Tibial nerve (tissue), 4 donors: Measurements from ENCODE around the gene ALK. TPM values are rescaled to one million over a fixed set of nuclear protein-coding genes. Genes with fewer than 3 reads are reported as not detected.

Experiments
- DNase-seq, 2 donors: peaks; one replicate each; pipeline ENCODE4 v3.0.0-alpha.2; 2019; ENCODE audit warnings: low spot score in 2 of 2
- H3K27ac ChIP-seq, 4 donors: fragments of 200-600 bp; sonication (generic) in 3 of 4; one replicate each; pipeline ENCODE4 v1.5.1; 2017 to 2019; ENCODE audit warnings: mild to moderate bottlenecking in 1 of 4
- H3K27me3 ChIP-seq, 2 donors: fragments of 200-600 bp; sonication (generic) in 1 of 2; one replicate each; pipeline versions ENCODE4 v1.5.1 to v1.6.0; 2017 to 2019
- H3K36me3 ChIP-seq, 3 donors: fragments of 200-600 bp; sonication (generic); one replicate each; pipeline ENCODE4 v1.5.1; 2018 to 2019
- H3K4me1 ChIP-seq, 4 donors: fragments of 200-600 bp; sonication (generic) in 3 of 4; one replicate each; pipeline ENCODE4 v1.5.1; 2017 to 2019
- H3K4me3 ChIP-seq, 4 donors: fragments of 200-600 bp; sonication (generic) in 3 of 4; one replicate each; pipeline ENCODE4 v1.5.1; 2017 to 2019; ENCODE audit warnings: mild to moderate bottlenecking in 1 of 4, moderate library complexity in 1 of 4
- H3K9me3 ChIP-seq, 4 donors: fragments of 200-600 bp; sonication (generic) in 3 of 4; one replicate each; pipeline ENCODE4 v1.5.1; 2017 to 2019
- EP300 ChIP-seq, 2 donors: sonication (generic); formaldehyde crosslinking; IDR thresholded peaks; one replicate each; pipeline ENCODE4 v1.6.1; 2017; ENCODE audit warnings: antibody characterized with exemption in 2 of 2, mild to moderate bottlenecking in 1 of 2
- POLR2A ChIP-seq, 2 donors: fragments of 450-650 bp; IDR thresholded peaks; one replicate each; pipeline ENCODE4 v1.6.1; 2017; ENCODE audit warnings: antibody characterized with exemption in 2 of 2, mild to moderate bottlenecking in 2 of 2, moderate library complexity in 2 of 2
- WGBS, 2 donors: methylation state at CpG; one replicate each; pipeline ENCODE4 v1.1.5; 2018; 5-methylcytosine and 5-hydroxymethylcytosine counted together
- total RNA-seq, 4 donors: library from RNA; depleted of rRNA; stranded (reverse); fragments of >200 nt; gene quantifications; one replicate each; pipeline ENCODE4 v1.1.0, GENCODE V29; 2016
- TF ChIP-seq, protein P1 (sequence below), 5 experiments: fragments of 200-600 bp in 3 of 5; fragments of 450-650 bp in 2 of 5; sonication (generic) in 3 of 5; IDR thresholded peaks; one replicate each; pipeline ENCODE4 v1.5.1; 2016 to 2019; ENCODE audit warnings: antibody characterized with exemption in 5 of 5, mild to moderate bottlenecking in 3 of 5, moderate library complexity in 2 of 5

ALK gene
- total RNA-seq, 4 donors from 2014 or later = 0.39 to 4.8 (median 0.66) TPM

- no peaks in the 10 kb centered on the region for H3K36me3 ChIP-seq
- TF ChIP-seq, protein P1, sequence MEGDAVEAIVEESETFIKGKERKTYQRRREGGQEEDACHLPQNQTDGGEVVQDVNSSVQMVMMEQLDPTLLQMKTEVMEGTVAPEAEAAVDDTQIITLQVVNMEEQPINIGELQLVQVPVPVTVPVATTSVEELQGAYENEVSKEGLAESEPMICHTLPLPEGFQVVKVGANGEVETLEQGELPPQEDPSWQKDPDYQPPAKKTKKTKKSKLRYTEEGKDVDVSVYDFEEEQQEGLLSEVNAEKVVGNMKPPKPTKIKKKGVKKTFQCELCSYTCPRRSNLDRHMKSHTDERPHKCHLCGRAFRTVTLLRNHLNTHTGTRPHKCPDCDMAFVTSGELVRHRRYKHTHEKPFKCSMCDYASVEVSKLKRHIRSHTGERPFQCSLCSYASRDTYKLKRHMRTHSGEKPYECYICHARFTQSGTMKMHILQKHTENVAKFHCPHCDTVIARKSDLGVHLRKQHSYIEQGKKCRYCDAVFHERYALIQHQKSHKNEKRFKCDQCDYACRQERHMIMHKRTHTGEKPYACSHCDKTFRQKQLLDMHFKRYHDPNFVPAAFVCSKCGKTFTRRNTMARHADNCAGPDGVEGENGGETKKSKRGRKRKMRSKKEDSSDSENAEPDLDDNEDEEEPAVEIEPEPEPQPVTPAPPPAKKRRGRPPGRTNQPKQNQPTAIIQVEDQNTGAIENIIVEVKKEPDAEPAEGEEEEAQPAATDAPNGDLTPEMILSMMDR (IDR thresholded peaks at IDR 0.05) = no peak
- TF ChIP-seq POLR2A (IDR thresholded peaks at IDR 0.05) (no peak), EP300 (IDR thresholded peaks at IDR 0.05) (no peak)
- no peak for DNase-seq
- H3K9me3 ChIP-seq = no peaks in the 10 kb centered on the region
- WGBS, 2 donors = 80 to 85% methylated on average over 15 to 16 of the region's 17 CpGs
- H3K4me1 ChIP-seq = peaks cover 0 to 28% (median 8%) of the 10 kb centered on the region in 4 donors
- H3K4me3 ChIP-seq = no peak overlapping the region
- peaks cover 0 to 10% of the 10 kb centered on the region in 2 donors for H3K27me3 ChIP-seq
- H3K27ac ChIP-seq = no peak overlapping the region
These were observed 696.5 kb downstream of the ALK start for GRCh38 chr2:29224693-29225551.

DNA sequence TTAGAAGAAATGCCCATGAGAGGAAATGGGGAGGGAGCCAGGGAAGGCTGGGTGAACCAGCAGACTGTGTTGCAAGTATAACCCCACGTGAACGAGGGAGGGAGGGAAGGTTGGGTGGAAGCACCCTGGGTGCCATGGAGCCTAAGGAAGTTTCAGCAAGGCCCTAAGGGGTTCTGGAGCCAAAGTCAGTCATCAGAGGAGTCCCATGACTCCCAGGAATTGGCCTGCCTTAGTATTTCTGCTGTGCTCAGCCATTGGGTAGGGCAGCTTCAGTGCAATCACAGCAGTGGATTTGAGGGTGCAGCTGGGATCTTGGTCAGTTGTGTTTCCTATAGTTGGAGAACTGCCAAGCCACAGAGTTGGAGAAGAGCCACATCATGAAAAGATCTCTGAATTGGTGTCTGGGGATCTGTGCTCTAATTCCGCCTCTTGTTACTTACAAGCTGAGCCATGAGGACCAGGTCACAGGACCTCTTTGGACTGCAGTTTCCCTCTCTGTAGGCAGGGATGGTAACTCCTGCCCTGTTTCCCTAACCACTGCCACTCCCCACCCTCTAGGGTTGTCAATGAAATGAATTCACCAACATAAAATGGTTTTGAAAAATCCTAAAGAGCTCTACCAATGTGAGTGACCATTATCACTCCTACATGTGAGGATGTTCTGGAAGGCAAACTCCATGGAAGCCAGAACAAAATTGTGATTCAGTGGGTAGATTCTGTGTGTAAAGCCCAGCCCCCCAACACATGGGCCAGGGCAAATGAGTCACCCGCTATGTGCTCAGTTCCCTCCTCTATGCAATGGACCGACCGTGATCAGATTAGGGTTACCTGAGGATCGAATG is 697.3 kb downstream of the ALK start:
- Histone ChIP-seq H3K9me3 (no peaks in the 10 kb centered on the region), H3K36me3 (no peaks in the 10 kb centered on the region), H3K4me3 (no peak overlapping the region), H3K27ac (no peak overlapping the region), H3K4me1 (peaks cover 0 to 28% (median 8%) of the 10 kb centered on the region in 4 donors), H3K27me3 (peaks cover 0 to 10% of the 10 kb centered on the region in 2 donors)
- 60 to 65% methylated on average over 7 of the region's 7 CpGs for WGBS, 2 donors
- peak; percentile 38 to 81 for DNase-seq
- TF ChIP-seq EP300 (IDR thresholded peaks at IDR 0.05) (peak in 1 of 2 donors; percentile 81), POLR2A (IDR thresholded peaks at IDR 0.05) (no peak)
- TF ChIP-seq, protein P1 (IDR thresholded peaks at IDR 0.05) = no peak

GRCh38 chr2:29223257-29223656 is 698.1 kb downstream of the ALK start:
- H3K27ac ChIP-seq = no peak overlapping the region
- WGBS, 2 donors = 76 to 85% methylated on average over 11 of the region's 11 CpGs
- DNase-seq = no peak
- H3K4me3 ChIP-seq = no peak overlapping the region
- TF ChIP-seq, protein P1 (IDR thresholded peaks at IDR 0.05) = no peak
- TF ChIP-seq POLR2A (IDR thresholded peaks at IDR 0.05) (no peak), EP300 (IDR thresholded peaks at IDR 0.05) (no peak)
- H3K36me3 ChIP-seq = no peaks in the 10 kb centered on the region
- H3K4me1 ChIP-seq = peaks cover 0 to 28% (median 8%) of the 10 kb centered on the region in 4 donors
- no peaks in the 10 kb centered on the region for H3K9me3 ChIP-seq
- H3K27me3 ChIP-seq = peaks cover 0 to 10% of the 10 kb centered on the region in 2 donors

DNA sequence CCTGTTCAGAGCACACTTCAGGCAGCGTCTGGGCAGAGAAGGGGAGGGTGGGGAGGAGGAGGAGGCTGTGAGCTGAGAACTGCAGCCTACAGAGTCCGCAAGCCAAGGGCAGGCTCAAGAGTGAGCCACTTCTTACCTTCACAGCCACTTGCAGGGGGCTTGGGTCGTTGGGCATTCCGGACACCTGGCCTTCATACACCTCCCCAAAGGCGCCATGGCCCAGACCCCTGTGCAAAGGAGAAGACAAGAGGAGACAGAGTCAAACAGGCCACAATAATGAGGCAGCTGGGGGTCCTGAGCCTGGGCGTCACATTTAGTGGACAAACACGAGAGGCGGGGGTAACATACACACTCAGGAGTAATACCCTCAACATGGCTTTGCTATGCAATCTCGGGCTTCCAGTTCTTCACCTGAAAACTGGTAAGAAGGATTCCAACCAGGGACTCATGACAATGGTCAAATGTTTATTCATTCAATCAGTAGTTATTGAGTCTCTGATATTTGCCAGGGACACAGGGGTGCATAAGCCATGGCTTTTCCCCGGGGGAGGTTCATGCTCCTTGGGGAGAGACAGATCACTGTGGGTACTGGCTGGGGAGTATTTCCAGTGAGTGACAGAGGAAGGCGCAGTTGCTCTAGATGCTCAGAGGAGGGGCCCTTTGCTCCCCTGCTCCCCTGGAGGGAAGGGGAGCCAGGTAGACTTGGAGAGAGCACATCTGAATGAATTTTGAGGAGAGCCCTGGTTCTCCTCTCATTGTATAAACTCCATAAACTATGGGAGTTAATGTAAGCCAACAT is 698.8 kb downstream of the ALK start:
- peaks cover 0 to 5% of the 10 kb centered on the region in 2 donors for H3K27me3 ChIP-seq
- no peaks in the 10 kb centered on the region for H3K9me3 ChIP-seq
- no peak overlapping the region for H3K4me3 ChIP-seq
- no peak for TF ChIP-seq EP300 (IDR thresholded peaks at IDR 0.05)
- TF ChIP-seq, protein P1 (IDR thresholded peaks at IDR 0.05) = no peak
- TF ChIP-seq POLR2A (IDR thresholded peaks at IDR 0.05) = no peak
- H3K36me3 ChIP-seq = no peaks in the 10 kb centered on the region
- H3K27ac ChIP-seq = no peak overlapping the region
- DNase-seq = no peak
- WGBS, 2 donors = 89 to 92% methylated on average over 9 to 11 of the region's 11 CpGs
- H3K4me1 ChIP-seq = peaks cover 0 to 22% (median 8%) of the 10 kb centered on the region in 4 donors
